ENCODE data around the gene UTS2R.
A peak's percentile ranks its signal among the peaks of the same experiment; 100 is the strongest.

UTS2R gene

GRCh38 chr17:82324566-82325285, 46.8 kb upstream of the UTS2R start:
- no peaks in the 10 kb centered on the region for H3K9me3 ChIP-seq (ENCODE audit: control insufficient read depth, insufficient read depth, low read depth, low read length)
- POLR2A ChIA-PET = no interaction called here
- H3K27ac ChIP-seq (ENCODE audit: extremely low read depth, low read depth, low read length) = no peak overlapping the region
- CTCF ChIA-PET = interaction anchor here (0.6 to 1.1 kb wide), 4 partner anchors 22 to 438 kb away, joined by 3 to 6 read pairs (median 4); no protein-coding TSS in a partner anchor
- peaks cover 7% of the 10 kb centered on the region for H3K4me1 ChIP-seq (ENCODE audit: control insufficient read depth, insufficient read depth, low read length)
- no peaks in the 10 kb centered on the region for H3K36me3 ChIP-seq (ENCODE audit: control insufficient read depth in 2 of 2, insufficient read depth in 1 of 2, low read length in 2 of 2)
- H3K4me3 ChIP-seq (ENCODE audit: low read depth, low read length) = no peak overlapping the region
- TF ChIP-seq EGR2 (tag by site-specific recombination; IDR thresholded peaks at IDR 0.05; ENCODE audit: low read depth) (peak; percentile 88), PRDM1 (tag by site-specific recombination; IDR thresholded peaks at IDR 0.05) (no peak), ZNF433 (tag by site-specific recombination; IDR thresholded peaks at IDR 0.05; ENCODE audit: low read depth) (no peak), ZFHX2 (tag by site-specific recombination; conservative IDR thresholded peaks at IDR 0.05) (peak; percentile 95), ZNF548 (tag by site-specific recombination; IDR thresholded peaks at IDR 0.05) (no peak), ZNF335 (tag by site-specific recombination; conservative IDR thresholded peaks at IDR 0.05) (no peak), ZSCAN30 (tag by site-specific recombination; IDR thresholded peaks at IDR 0.05) (no peak), ZIC2 (tag by site-specific recombination; IDR thresholded peaks at IDR 0.05) (peak; percentile 48), KLF9 (tag by site-specific recombination; IDR thresholded peaks at IDR 0.05; ENCODE audit: low read depth) (peak; percentile 73), KLF10 (tag by site-specific recombination; IDR thresholded peaks at IDR 0.05) (no peak), ZBTB7A (tag by site-specific recombination; IDR thresholded peaks at IDR 0.05; ENCODE audit: low read depth) (0 out of 2 replicates have a peak, but pooled peaks have one; percentile 53), ZFP41 (tag by site-specific recombination; IDR thresholded peaks at IDR 0.05; ENCODE audit: borderline replicate concordance) (no peak), YY2 (tag by site-specific recombination; IDR thresholded peaks at IDR 0.05) (no peak), ZNF2 (tag by site-specific recombination; IDR thresholded peaks at IDR 0.05) (no peak), KLF17 (tag by site-specific recombination; IDR thresholded peaks at IDR 0.05) (peak; percentile 40; the same call in 1 of the 2 replicates), ZBTB6 (tag by site-specific recombination; IDR thresholded peaks at IDR 0.05) (0 out of 2 replicates have a peak, but pooled peaks have one; percentile 26), ZNF626 (tag by site-specific recombination; IDR thresholded peaks at IDR 0.05) (no peak), ZBTB10 (tag by site-specific recombination; IDR thresholded peaks at IDR 0.05) (no peak), ZNF23 (tag by site-specific recombination; IDR thresholded peaks at IDR 0.05; ENCODE audit: borderline replicate concordance) (no peak)
- TF ChIP-seq, protein P1, sequence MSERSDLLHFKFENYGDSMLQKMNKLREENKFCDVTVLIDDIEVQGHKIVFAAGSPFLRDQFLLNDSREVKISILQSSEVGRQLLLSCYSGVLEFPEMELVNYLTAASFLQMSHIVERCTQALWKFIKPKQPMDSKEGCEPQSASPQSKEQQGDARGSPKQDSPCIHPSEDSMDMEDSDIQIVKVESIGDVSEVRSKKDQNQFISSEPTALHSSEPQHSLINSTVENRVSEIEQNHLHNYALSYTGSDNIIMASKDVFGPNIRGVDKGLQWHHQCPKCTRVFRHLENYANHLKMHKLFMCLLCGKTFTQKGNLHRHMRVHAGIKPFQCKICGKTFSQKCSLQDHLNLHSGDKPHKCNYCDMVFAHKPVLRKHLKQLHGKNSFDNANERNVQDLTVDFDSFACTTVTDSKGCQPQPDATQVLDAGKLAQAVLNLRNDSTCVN (tag by site-specific recombination; optimal IDR thresholded peaks at IDR 0.05) = no peak
- TF ChIP-seq, protein P2, sequence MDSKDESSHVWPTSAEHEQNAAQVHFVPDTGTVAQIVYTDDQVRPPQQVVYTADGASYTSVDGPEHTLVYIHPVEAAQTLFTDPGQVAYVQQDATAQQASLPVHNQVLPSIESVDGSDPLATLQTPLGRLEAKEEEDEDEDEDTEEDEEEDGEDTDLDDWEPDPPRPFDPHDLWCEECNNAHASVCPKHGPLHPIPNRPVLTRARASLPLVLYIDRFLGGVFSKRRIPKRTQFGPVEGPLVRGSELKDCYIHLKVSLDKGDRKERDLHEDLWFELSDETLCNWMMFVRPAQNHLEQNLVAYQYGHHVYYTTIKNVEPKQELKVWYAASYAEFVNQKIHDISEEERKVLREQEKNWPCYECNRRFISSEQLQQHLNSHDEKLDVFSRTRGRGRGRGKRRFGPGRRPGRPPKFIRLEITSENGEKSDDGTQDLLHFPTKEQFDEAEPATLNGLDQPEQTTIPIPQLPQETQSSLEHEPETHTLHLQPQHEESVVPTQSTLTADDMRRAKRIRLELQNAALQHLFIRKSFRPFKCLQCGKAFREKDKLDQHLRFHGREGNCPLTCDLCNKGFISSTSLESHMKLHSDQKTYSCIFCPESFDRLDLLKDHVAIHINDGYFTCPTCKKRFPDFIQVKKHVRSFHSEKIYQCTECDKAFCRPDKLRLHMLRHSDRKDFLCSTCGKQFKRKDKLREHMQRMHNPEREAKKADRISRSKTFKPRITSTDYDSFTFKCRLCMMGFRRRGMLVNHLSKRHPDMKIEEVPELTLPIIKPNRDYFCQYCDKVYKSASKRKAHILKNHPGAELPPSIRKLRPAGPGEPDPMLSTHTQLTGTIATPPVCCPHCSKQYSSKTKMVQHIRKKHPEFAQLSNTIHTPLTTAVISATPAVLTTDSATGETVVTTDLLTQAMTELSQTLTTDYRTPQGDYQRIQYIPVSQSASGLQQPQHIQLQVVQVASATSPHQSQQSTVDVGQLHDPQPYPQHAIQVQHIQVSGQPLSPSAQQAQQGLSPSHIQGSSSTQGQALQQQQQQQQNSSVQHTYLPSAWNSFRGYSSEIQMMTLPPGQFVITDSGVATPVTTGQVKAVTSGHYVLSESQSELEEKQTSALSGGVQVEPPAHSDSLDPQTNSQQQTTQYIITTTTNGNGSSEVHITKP (tag by site-specific recombination; IDR thresholded peaks at IDR 0.05) = no peak
- TF ChIP-seq, protein P3, sequence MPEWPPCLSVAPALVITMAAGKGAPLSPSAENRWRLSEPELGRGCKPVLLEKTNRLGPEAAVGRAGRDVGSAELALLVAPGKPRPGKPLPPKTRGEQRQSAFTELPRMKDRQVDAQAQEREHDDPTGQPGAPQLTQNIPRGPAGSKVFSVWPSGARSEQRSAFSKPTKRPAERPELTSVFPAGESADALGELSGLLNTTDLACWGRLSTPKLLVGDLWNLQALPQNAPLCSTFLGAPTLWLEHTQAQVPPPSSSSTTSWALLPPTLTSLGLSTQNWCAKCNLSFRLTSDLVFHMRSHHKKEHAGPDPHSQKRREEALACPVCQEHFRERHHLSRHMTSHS (tag by site-specific recombination; IDR thresholded peaks at IDR 0.05) = no peak
- TF ChIP-seq, protein P4, sequence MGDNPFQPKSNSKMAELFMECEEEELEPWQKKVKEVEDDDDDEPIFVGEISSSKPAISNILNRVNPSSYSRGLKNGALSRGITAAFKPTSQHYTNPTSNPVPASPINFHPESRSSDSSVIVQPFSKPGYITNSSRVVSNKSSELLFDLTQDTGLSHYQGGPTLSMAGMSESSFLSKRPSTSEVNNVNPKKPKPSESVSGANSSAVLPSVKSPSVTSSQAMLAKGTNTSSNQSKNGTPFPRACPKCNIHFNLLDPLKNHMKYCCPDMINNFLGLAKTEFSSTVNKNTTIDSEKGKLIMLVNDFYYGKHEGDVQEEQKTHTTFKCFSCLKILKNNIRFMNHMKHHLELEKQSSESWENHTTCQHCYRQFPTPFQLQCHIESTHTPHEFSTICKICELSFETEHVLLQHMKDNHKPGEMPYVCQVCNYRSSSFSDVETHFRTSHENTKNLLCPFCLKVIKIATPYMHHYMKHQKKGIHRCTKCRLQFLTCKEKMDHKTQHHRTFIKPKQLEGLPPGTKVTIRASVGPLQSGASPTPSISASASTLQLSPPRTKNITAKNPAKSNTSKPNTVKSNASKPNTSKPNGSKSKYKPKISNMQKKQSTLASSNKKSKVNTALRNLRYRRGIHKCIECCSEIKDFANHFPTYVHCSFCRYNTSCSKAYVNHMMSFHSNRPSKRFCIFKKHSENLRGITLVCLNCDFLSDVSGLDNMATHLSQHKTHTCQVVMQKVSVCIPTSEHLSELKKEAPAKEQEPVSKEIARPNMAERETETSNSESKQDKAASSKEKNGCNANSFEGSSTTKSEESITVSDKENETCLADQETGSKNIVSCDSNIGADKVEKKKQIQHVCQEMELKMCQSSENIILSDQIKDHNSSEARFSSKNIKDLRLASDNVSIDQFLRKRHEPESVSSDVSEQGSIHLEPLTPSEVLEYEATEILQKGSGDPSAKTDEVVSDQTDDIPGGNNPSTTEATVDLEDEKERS (tag by site-specific recombination; IDR thresholded peaks at IDR 0.05) = no peak
